Panc1 (cell line): ENCODE measurements around the gene SLC6A13. TPM values are rescaled to one million over a fixed set of nuclear protein-coding genes. Genes with fewer than 3 reads are reported as not detected.

Source experiments
- ATAC-seq: fragments of 200-7000 bp; cut with Tn5 transposase; 2 replicates; pipeline ENCODE4 v1.9.1; 2020; ENCODE audit warnings: mild to moderate bottlenecking, moderate library complexity
- BruUV-seq: library from RNA; stranded (reverse); fragments of 400-500 nt; replicated peaks from 2 replicates; lab custom pipeline; 2021; lab: Mats Ljungman, UMichigan
- CTCF ChIA-PET: fragments of 300-600 bp; sonication (Branson Sonifier 250); formaldehyde crosslinking; loops from one replicate; lab custom pipeline; 2022; ENCODE audit warnings: antibody characterized with exemption; lab: Charles Lee
- POLR2A ChIA-PET: fragments of 300-600 bp; sonication (Branson Sonifier 250); formaldehyde crosslinking; loops from one replicate; lab custom pipeline; 2022; ENCODE audit warnings: antibody characterized with exemption; lab: Charles Lee
- DNase-seq: peaks from one replicate; pipeline ENCODE4 v3.0.0-alpha.2; 2010; ENCODE audit warnings: low read depth, low spot score
- H3K27ac ChIP-seq: 2 replicates; pipeline ENCODE4 v1.5.1; 2011; ENCODE audit warnings: mild to moderate bottlenecking, low read length, inconsistent platforms
- H3K27me3 ChIP-seq: fragments of 200-500 bp; sonication (Bioruptor generic); 2 replicates; pipeline ENCODE4 v1.6.0; 2014; ENCODE audit warnings: low read length, inconsistent platforms; ENCODE audit not compliant: control insufficient read depth, insufficient read depth
- H3K36me3 ChIP-seq: fragments of 200-500 bp; sonication (Bioruptor generic); 2 replicates; pipeline ENCODE4 v1.5.1; 2014; ENCODE audit warnings: inconsistent platforms, mild to moderate bottlenecking, low read length, moderate library complexity; ENCODE audit not compliant: control insufficient read depth, insufficient read depth
- H3K4me1 ChIP-seq: 2 replicates; pipeline ENCODE4 v1.5.1; 2011; ENCODE audit warnings: inconsistent platforms, mild to moderate bottlenecking, low read length, moderate library complexity; ENCODE audit not compliant: control insufficient read depth, insufficient read depth
- H3K4me3 ChIP-seq, 2 experiments: 2 replicates each; pipeline ENCODE4 v1.5.1; 2011 to 2012; ENCODE audit warnings: low read depth in 2 of 2, low read length in 2 of 2, mild to moderate bottlenecking in 2 of 2, inconsistent platforms in 1 of 2, moderate library complexity in 1 of 2
- H3K9me3 ChIP-seq: fragments of 200-500 bp; sonication (Bioruptor generic); 2 replicates; pipeline ENCODE4 v1.5.1; 2014; ENCODE audit warnings: low read depth, mild to moderate bottlenecking, inconsistent platforms, low read length, moderate library complexity; ENCODE audit not compliant: control insufficient read depth, insufficient read depth
- POLR2AphosphoS5 ChIP-seq: IDR thresholded peaks from 2 replicates; pipeline ENCODE4 v1.6.1; 2012; ENCODE audit warnings: mild to moderate bottlenecking, low read depth, low read length, moderate library complexity
- SIN3A ChIP-seq: IDR thresholded peaks from 2 replicates; pipeline ENCODE4 v1.6.1; 2012; ENCODE audit warnings: low read depth, mild to moderate bottlenecking, low read length, moderate library complexity, borderline replicate concordance; ENCODE audit not compliant: insufficient read depth
- TCF7L2 ChIP-seq: IDR thresholded peaks from 2 replicates; pipeline ENCODE4 v1.6.1; 2011; ENCODE audit warnings: mild to moderate bottlenecking, low read depth, low read length, inconsistent platforms
- in situ Hi-C: cut with HindIII; loops from 2 replicates; pipeline ENCODE4 v1.10.0; 2016; ENCODE audit warnings: low sequenced_read_pairs, low pct_unique_long_range_greater_than_20kb
- intact Hi-C: fragments of 100-400 bp; cut with micrococcal nuclease; formaldehyde crosslinking; loops from one replicate; pipeline ENCODE4 v1.10.0; 2022; ENCODE audit not compliant: unreplicated experiment
- total RNA-seq: library from RNA; stranded (reverse); gene quantifications from one replicate; pipeline ENCODE4 v1.2.1, GENCODE V29; 2021; ENCODE audit not compliant: unreplicated experiment
- TF ChIP-seq, protein P1 (sequence below), 2 experiments: IDR thresholded peaks; 2 replicates each; pipeline ENCODE4 v1.6.1; 2011 to 2012; ENCODE audit warnings: low read depth in 2 of 2, control low read depth in 1 of 2, low read length in 1 of 2, mild to moderate bottlenecking in 1 of 2, moderate library complexity in 1 of 2; ENCODE audit not compliant: insufficient read depth in 1 of 2
- TF ChIP-seq, protein P2 (sequence below): fragments of 450-650 bp; IDR thresholded peaks from 2 replicates; pipeline ENCODE4 v1.5.1; 2017; ENCODE audit warnings: mild to moderate bottlenecking

Gene SLC6A13
- total RNA-seq, 1 experiment from 2014 or later: 0.57 TPM

DNA sequence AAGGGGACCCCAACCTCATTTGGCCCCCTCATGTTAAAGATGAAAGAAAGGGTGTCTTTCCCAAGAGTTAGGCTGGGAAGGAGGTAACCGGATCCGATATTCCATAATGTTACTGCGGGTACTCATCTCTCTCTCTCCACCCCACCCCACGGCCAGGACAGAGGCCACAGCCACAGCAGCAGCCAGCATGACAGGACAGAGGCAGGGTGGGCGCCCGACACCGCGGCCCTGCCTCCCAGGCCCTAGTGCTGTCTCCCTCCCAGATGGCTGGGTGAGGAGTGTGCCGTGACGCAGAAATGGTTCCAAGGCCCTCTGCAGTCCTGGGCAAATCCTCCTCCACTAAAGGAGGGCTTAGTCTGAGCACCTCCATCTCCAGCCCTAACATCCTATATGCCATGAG is 54.8 kb downstream of the SLC6A13 start:
- no peak overlapping the region for H3K27ac ChIP-seq
- H3K4me3 ChIP-seq: no peak overlapping the region
- H3K9me3 ChIP-seq: no peaks in the 10 kb centered on the region
- no TSS peak for BruUV-seq
- ATAC-seq (no peak), DNase-seq (no peak)
- POLR2A ChIA-PET: no interaction called here
- intact Hi-C loops (no loop called here), in situ Hi-C loops (no loop called here)
- TF ChIP-seq, protein P1, sequence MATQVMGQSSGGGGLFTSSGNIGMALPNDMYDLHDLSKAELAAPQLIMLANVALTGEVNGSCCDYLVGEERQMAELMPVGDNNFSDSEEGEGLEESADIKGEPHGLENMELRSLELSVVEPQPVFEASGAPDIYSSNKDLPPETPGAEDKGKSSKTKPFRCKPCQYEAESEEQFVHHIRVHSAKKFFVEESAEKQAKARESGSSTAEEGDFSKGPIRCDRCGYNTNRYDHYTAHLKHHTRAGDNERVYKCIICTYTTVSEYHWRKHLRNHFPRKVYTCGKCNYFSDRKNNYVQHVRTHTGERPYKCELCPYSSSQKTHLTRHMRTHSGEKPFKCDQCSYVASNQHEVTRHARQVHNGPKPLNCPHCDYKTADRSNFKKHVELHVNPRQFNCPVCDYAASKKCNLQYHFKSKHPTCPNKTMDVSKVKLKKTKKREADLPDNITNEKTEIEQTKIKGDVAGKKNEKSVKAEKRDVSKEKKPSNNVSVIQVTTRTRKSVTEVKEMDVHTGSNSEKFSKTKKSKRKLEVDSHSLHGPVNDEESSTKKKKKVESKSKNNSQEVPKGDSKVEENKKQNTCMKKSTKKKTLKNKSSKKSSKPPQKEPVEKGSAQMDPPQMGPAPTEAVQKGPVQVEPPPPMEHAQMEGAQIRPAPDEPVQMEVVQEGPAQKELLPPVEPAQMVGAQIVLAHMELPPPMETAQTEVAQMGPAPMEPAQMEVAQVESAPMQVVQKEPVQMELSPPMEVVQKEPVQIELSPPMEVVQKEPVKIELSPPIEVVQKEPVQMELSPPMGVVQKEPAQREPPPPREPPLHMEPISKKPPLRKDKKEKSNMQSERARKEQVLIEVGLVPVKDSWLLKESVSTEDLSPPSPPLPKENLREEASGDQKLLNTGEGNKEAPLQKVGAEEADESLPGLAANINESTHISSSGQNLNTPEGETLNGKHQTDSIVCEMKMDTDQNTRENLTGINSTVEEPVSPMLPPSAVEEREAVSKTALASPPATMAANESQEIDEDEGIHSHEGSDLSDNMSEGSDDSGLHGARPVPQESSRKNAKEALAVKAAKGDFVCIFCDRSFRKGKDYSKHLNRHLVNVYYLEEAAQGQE (IDR thresholded peaks at IDR 0.05; ENCODE audit: insufficient read depth in 1 of 2, low read depth in 2 of 2, low read length in 1 of 2): no peak
- no peak for TF ChIP-seq SIN3A
- TF ChIP-seq POLR2AphosphoS5: no peak
- TF ChIP-seq, protein P2, sequence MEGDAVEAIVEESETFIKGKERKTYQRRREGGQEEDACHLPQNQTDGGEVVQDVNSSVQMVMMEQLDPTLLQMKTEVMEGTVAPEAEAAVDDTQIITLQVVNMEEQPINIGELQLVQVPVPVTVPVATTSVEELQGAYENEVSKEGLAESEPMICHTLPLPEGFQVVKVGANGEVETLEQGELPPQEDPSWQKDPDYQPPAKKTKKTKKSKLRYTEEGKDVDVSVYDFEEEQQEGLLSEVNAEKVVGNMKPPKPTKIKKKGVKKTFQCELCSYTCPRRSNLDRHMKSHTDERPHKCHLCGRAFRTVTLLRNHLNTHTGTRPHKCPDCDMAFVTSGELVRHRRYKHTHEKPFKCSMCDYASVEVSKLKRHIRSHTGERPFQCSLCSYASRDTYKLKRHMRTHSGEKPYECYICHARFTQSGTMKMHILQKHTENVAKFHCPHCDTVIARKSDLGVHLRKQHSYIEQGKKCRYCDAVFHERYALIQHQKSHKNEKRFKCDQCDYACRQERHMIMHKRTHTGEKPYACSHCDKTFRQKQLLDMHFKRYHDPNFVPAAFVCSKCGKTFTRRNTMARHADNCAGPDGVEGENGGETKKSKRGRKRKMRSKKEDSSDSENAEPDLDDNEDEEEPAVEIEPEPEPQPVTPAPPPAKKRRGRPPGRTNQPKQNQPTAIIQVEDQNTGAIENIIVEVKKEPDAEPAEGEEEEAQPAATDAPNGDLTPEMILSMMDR: no peak
- no peak for TF ChIP-seq TCF7L2
- no peaks in the 10 kb centered on the region for H3K27me3 ChIP-seq
- CTCF ChIA-PET: no interaction called here
- H3K36me3 ChIP-seq: no peaks in the 10 kb centered on the region
- H3K4me1 ChIP-seq: peaks cover 7% of the 10 kb centered on the region; the same call in 1 of the 2 replicates

DNA sequence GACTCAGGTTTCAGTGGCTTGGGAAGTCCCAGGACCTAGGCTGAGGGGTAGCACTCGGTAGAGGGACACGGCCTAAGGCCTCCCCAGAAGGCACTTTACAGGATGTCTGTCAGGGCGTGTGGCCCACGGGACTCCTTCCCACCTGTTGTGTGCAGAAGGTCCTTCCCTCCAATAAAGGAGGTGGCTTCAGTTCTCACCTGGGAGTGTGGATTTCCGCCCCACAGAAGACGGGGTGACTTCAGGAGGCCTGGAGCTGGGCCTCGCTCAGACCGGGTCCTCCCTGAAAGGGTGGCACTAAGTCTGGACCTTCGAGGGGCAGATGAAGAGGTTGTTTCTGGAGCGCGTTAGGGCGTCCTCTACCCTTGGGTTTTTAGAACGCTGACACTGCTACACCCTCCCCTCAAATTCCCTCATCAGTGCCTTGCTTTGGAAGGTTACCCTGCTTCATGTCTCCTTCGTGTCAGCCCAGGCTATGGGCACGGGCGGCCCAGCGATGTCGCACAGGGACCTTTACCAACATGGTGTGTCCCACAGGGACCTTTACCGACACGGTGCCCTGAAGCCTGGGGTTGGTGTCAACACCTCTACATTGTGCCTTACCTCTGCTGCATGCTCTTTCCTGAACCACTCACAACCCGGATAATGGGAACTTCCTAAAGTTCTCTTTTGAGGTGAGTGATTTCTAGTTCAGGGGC is 55.7 kb downstream of the SLC6A13 start:
- Histone ChIP-seq H3K27me3 (no peaks in the 10 kb centered on the region), H3K36me3 (no peaks in the 10 kb centered on the region), H3K4me1 (peaks cover 7% of the 10 kb centered on the region; the same call in 1 of the 2 replicates), H3K4me3 (no peak overlapping the region), H3K27ac (no peak overlapping the region), H3K9me3 (no peaks in the 10 kb centered on the region)
- in situ Hi-C loops: no loop called here
- intact Hi-C loops: no loop called here
- ATAC-seq (no peak), DNase-seq (no peak)
- TF ChIP-seq SIN3A (no peak), POLR2AphosphoS5 (no peak), TCF7L2 (no peak)
- TF ChIP-seq, protein P2: no peak
- TF ChIP-seq, protein P1 (IDR thresholded peaks at IDR 0.05; ENCODE audit: insufficient read depth in 1 of 2, low read depth in 2 of 2, low read length in 1 of 2): no peak
- ChIA-PET CTCF (no interaction called here), POLR2A (no interaction called here)
- BruUV-seq: no TSS peak
